H1 (cell line): ENCODE data around the gene NDUFA5.

Experiments used
- CBX5 ChIP-seq: fragments of 300-800, 300-1000 bp; sonication (generic); IDR thresholded peaks from 2 replicates; pipeline ENCODE4 v1.7.1; 2016; ENCODE audit warnings: antibody characterized with exemption, low read length, low read depth
- CEBPB ChIP-seq: IDR thresholded peaks from 2 replicates; pipeline ENCODE4 v1.6.1; 2012; ENCODE audit warnings: low read depth, low read length
- CTCF ChIP-seq, 3 experiments: IDR thresholded peaks; 1 replicate in 2 of 3; 2 replicates in 1 of 3; pipeline versions ENCODE4 v1.5.1 to v1.6.1; 2011; ENCODE audit warnings: low read length in 3 of 3, mild to moderate bottlenecking in 3 of 3, inconsistent platforms in 2 of 3, low read depth in 1 of 3, moderate library complexity in 1 of 3; ENCODE audit not compliant: insufficient read depth in 1 of 3; ENCODE audit errors: control extremely low read depth in 1 of 3
- EP300 ChIP-seq, 2 experiments: IDR thresholded peaks; 1 replicate in 1 of 2; 2 replicates in 1 of 2; pipeline ENCODE4 v1.6.1; 2011 to 2012; ENCODE audit warnings: low read depth in 2 of 2, low read length in 2 of 2, mild to moderate bottlenecking in 2 of 2, borderline replicate concordance in 1 of 2, inconsistent platforms in 1 of 2, moderate library complexity in 1 of 2
- EZH2 ChIP-seq: fragments of 200-600 bp; sonication (generic); IDR thresholded peaks from 2 replicates; pipeline ENCODE4 v1.7.1; 2012; ENCODE audit warnings: low read depth, mild to moderate bottlenecking, moderate library complexity, low read length, inconsistent platforms; ENCODE audit not compliant: severe bottlenecking
- POLR2A ChIP-seq, 2 experiments: IDR thresholded peaks; 1 replicate in 1 of 2; 2 replicates in 1 of 2; pipeline ENCODE4 v1.6.1; 2011; ENCODE audit warnings: low read depth in 2 of 2, low read length in 2 of 2, mild to moderate bottlenecking in 2 of 2; ENCODE audit errors: control extremely low read depth in 1 of 2
- POLR2AphosphoS5 ChIP-seq: IDR thresholded peaks from 2 replicates; pipeline ENCODE4 v1.6.1; 2011; ENCODE audit warnings: low read depth, low read length
- SP4 ChIP-seq: IDR thresholded peaks from 2 replicates; pipeline ENCODE4 v1.6.1; 2012; ENCODE audit warnings: low read length, inconsistent platforms
- TF ChIP-seq, protein P1 (sequence below): IDR thresholded peaks from 2 replicates; pipeline ENCODE4 v1.6.1; 2012; ENCODE audit warnings: low read length, inconsistent platforms
- TF ChIP-seq, protein P2 (sequence below): fragments of 300-600 bp; sonication (generic); IDR thresholded peaks from 2 replicates; pipeline ENCODE4 v1.7.1; 2012; ENCODE audit warnings: low read length, moderate library complexity, mild to moderate bottlenecking, inconsistent platforms; ENCODE audit not compliant: insufficient replicate concordance

DNA sequence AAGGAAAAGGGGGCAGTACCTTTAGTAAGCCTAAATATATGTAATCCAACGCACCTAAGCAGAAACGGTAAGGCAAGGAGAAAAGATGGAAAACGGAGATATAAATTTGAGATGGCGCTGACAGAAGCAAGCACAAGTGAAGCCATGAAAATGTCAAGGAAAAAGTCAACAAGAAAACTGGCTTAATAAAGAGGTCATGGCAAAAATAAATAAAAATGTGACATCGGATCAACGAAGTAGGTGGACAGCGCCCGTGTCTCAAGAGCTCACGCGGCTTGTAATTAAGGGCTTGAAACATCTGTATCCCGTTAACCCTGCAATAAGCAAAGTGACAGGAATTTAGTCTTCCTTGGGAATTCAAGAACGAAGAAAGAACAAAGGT, 611 bp downstream of the NDUFA5 start:
- TF ChIP-seq POLR2AphosphoS5 (no peak), SP4 (no peak), CTCF (IDR thresholded peaks at IDR 0.05; ENCODE audit: control extremely low read depth in 1 of 3, insufficient read depth in 1 of 3, low read depth in 1 of 3, low read length in 3 of 3) (no peak), EP300 (IDR thresholded peaks at IDR 0.05; ENCODE audit: borderline replicate concordance in 1 of 2, low read depth in 2 of 2, low read length in 2 of 2) (no peak), POLR2A (IDR thresholded peaks at IDR 0.05; ENCODE audit: control extremely low read depth in 1 of 2, low read depth in 2 of 2, low read length in 2 of 2) (no peak), EZH2 (no peak), CEBPB (no peak), CBX5 (no peak)
- TF ChIP-seq, protein P1, sequence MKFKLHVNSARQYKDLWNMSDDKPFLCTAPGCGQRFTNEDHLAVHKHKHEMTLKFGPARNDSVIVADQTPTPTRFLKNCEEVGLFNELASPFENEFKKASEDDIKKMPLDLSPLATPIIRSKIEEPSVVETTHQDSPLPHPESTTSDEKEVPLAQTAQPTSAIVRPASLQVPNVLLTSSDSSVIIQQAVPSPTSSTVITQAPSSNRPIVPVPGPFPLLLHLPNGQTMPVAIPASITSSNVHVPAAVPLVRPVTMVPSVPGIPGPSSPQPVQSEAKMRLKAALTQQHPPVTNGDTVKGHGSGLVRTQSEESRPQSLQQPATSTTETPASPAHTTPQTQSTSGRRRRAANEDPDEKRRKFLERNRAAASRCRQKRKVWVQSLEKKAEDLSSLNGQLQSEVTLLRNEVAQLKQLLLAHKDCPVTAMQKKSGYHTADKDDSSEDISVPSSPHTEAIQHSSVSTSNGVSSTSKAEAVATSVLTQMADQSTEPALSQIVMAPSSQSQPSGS, result no peak
- TF ChIP-seq, protein P2, sequence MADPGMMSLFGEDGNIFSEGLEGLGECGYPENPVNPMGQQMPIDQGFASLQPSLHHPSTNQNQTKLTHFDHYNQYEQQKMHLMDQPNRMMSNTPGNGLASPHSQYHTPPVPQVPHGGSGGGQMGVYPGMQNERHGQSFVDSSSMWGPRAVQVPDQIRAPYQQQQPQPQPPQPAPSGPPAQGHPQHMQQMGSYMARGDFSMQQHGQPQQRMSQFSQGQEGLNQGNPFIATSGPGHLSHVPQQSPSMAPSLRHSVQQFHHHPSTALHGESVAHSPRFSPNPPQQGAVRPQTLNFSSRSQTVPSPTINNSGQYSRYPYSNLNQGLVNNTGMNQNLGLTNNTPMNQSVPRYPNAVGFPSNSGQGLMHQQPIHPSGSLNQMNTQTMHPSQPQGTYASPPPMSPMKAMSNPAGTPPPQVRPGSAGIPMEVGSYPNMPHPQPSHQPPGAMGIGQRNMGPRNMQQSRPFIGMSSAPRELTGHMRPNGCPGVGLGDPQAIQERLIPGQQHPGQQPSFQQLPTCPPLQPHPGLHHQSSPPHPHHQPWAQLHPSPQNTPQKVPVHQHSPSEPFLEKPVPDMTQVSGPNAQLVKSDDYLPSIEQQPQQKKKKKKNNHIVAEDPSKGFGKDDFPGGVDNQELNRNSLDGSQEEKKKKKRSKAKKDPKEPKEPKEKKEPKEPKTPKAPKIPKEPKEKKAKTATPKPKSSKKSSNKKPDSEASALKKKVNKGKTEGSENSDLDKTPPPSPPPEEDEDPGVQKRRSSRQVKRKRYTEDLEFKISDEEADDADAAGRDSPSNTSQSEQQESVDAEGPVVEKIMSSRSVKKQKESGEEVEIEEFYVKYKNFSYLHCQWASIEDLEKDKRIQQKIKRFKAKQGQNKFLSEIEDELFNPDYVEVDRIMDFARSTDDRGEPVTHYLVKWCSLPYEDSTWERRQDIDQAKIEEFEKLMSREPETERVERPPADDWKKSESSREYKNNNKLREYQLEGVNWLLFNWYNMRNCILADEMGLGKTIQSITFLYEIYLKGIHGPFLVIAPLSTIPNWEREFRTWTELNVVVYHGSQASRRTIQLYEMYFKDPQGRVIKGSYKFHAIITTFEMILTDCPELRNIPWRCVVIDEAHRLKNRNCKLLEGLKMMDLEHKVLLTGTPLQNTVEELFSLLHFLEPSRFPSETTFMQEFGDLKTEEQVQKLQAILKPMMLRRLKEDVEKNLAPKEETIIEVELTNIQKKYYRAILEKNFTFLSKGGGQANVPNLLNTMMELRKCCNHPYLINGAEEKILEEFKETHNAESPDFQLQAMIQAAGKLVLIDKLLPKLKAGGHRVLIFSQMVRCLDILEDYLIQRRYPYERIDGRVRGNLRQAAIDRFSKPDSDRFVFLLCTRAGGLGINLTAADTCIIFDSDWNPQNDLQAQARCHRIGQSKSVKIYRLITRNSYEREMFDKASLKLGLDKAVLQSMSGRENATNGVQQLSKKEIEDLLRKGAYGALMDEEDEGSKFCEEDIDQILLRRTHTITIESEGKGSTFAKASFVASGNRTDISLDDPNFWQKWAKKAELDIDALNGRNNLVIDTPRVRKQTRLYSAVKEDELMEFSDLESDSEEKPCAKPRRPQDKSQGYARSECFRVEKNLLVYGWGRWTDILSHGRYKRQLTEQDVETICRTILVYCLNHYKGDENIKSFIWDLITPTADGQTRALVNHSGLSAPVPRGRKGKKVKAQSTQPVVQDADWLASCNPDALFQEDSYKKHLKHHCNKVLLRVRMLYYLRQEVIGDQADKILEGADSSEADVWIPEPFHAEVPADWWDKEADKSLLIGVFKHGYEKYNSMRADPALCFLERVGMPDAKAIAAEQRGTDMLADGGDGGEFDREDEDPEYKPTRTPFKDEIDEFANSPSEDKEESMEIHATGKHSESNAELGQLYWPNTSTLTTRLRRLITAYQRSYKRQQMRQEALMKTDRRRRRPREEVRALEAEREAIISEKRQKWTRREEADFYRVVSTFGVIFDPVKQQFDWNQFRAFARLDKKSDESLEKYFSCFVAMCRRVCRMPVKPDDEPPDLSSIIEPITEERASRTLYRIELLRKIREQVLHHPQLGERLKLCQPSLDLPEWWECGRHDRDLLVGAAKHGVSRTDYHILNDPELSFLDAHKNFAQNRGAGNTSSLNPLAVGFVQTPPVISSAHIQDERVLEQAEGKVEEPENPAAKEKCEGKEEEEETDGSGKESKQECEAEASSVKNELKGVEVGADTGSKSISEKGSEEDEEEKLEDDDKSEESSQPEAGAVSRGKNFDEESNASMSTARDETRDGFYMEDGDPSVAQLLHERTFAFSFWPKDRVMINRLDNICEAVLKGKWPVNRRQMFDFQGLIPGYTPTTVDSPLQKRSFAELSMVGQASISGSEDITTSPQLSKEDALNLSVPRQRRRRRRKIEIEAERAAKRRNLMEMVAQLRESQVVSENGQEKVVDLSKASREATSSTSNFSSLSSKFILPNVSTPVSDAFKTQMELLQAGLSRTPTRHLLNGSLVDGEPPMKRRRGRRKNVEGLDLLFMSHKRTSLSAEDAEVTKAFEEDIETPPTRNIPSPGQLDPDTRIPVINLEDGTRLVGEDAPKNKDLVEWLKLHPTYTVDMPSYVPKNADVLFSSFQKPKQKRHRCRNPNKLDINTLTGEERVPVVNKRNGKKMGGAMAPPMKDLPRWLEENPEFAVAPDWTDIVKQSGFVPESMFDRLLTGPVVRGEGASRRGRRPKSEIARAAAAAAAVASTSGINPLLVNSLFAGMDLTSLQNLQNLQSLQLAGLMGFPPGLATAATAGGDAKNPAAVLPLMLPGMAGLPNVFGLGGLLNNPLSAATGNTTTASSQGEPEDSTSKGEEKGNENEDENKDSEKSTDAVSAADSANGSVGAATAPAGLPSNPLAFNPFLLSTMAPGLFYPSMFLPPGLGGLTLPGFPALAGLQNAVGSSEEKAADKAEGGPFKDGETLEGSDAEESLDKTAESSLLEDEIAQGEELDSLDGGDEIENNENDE, result no peak
